GM15510 (cell line): ENCODE data around the gene ZNF423.

Experiments
- POLR2A ChIP-seq: IDR thresholded peaks from 3 replicates; pipeline ENCODE4 v1.6.1; 2011; ENCODE audit warnings: borderline replicate concordance; ENCODE audit not compliant: insufficient read length; ENCODE audit errors: extremely low read depth

The ZNF423 gene

GRCh38 chr16:49881890-49882289 lies 26.0 kb upstream of the ZNF423 start:
- TF ChIP-seq POLR2A: no peak

GRCh38 chr16:49876716-49877129 lies 20.8 kb upstream of the ZNF423 start:
- no peak for TF ChIP-seq POLR2A

DNA sequence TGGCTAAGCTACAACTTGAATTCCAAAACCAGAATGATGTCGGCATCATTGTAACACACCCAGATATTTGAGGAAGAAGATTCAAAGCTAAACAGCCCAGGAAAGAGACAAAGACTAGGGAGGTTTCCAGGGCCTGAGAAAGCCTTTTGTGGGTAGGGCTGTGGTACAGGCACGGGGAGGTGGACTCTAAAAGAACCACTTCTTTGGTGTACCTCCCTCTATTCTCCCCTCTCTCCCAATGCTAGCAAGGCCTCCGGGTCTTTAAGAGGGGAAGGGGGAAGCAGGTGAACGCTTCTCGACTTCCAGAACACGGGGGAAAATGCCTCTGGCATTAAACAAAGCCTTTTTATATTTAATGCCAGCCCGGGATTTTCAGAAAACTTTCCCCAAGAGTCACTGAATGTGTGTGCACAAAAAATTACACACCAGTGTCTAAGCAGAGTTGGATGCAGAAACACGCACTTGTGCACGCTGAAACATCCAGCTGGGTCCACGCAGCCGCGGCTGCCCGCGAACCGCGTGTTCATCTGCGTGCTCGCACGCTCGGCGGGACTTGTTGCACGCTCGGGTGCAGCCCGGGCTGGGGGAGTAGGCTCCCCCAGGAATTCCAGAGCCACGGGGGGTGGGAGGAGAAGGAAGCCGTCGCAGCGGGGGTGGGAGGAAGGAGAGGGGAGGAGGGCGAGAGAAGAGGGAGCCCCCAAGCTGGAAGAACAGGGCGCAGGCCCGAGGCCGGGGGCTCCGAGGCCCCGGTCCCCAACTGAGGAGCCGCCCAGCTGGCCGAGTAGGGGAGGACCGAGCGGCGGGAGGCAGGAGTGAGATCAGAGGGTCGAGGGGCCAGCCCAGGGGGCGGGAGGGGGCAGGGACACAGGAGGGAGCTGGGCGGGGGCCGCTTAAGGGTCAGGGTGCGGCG lies 20.1 kb upstream of the ZNF423 start:
- TF ChIP-seq POLR2A: no peak

GRCh38 chr16:49874613-49875237 lies 18.8 kb upstream of the ZNF423 start:
- no peak for TF ChIP-seq POLR2A

DNA sequence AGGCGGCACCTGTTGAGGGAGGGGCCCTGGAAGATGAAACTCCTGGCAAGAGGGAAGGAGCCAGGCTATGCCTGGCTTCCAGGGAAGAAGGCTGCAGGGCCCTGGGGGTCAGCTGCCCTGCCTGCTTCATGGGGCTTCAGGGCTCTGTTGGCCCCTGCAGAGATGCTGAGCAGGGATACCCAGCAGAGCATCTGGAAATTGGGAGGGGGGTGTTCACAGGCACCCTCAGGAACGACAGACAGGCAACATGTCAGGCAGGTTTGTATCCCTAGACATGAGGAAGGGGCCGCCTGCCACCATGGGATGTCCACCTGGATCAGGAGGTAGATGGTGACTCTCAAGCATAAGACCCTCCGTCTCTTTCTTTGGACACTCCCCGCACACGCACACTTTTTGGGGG lies 13.8 kb upstream of the ZNF423 start:
- no peak for TF ChIP-seq POLR2A

- no peak for TF ChIP-seq POLR2A
Observed at GRCh38 chr16:49867796-49868668, 12.1 kb upstream of the ZNF423 start.

GRCh38 chr16:49867234-49867633 lies 11.3 kb upstream of the ZNF423 start:
- TF ChIP-seq POLR2A: no peak

GRCh38 chr16:49866595-49867071 lies 10.7 kb upstream of the ZNF423 start:
- no peak for TF ChIP-seq POLR2A

GRCh38 chr16:49862694-49863093 lies 6.8 kb upstream of the ZNF423 start:
- TF ChIP-seq POLR2A: no peak

DNA sequence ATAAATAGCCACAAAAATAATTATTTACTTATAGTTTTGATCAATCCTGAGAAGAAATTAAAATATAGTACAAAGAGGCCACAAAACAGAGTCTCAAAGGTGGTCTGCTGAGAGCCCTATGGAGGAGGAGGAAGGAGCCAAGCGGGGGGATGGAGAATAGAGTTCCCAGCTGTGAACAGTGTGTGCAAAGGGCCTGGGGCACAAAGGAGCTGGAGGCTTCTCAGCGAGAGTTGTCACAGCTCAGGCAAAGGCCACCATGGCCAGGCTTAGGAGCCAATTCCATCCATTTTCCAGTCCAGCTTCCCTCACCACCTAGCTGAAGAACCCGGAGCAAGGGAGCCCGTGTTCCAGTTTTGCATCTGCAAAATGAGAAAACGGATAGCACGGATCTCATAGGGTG lies 5.4 kb upstream of the ZNF423 start:
- TF ChIP-seq POLR2A: no peak

DNA sequence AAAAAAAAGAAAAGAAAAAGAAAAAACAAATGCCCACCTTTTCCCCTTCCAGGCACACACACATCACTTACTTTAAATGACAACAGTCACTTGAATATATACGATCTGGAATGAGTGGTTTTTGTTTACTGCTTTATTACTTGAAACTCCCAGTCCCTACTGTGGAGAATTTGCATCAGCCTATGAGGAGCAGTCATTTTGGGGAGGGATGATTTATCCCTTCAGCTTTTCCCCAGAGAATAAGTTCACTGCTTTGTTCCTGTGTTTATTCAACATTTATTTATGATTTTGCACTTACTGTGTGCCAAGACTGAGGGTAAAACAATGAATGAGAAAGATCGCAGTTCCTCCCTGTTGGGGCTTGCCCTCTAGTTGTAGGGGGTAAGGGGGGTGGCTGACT lies 4.7 kb upstream of the ZNF423 start:
- no peak for TF ChIP-seq POLR2A

- no peak for TF ChIP-seq POLR2A
Observed at GRCh38 chr16:49859125-49859811, 3.4 kb upstream of the ZNF423 start.

- no peak for TF ChIP-seq POLR2A
Observed at GRCh38 chr16:49858200-49859124, 2.5 kb upstream of the ZNF423 start.
